ENCODE measurements around the gene FNTB. TPM values are rescaled to one million over a fixed set of nuclear protein-coding genes. Genes with fewer than 3 reads are reported as not detected.

FNTB gene
- total RNA-seq, 1 donor from 2014 or later, result 16.9 TPM

GRCh38 chr14:65073605-65074201 is 87.0 kb downstream of the FNTB start:
- peaks cover 21% of the 10 kb centered on the region for H3K4me1 Mint-ChIP-seq (ENCODE audit: unreplicated experiment)
- no peak for TF ChIP-seq CTCF (IDR thresholded peaks at IDR 0.05; ENCODE audit: unreplicated experiment)
- no peaks in the 10 kb centered on the region for H3K27me3 Mint-ChIP-seq (ENCODE audit: unreplicated experiment)
- peak overlapping the region; percentile 12 for H3K4me3 Mint-ChIP-seq (ENCODE audit: unreplicated experiment)
- peak overlapping the region; percentile 49 for H3K27ac Mint-ChIP-seq (ENCODE audit: unreplicated experiment)
- peaks cover 34% of the 10 kb centered on the region for H3K36me3 Mint-ChIP-seq (ENCODE audit: low read depth, unreplicated experiment)
- no peak for DNase-seq (ENCODE audit: low spot score)
- H3K9me3 Mint-ChIP-seq (ENCODE audit: unreplicated experiment), result no peaks in the 10 kb centered on the region

GRCh38 chr14:65074449-65075150 is 87.9 kb downstream of the FNTB start:
- H3K27me3 Mint-ChIP-seq (ENCODE audit: unreplicated experiment), result no peaks in the 10 kb centered on the region
- H3K36me3 Mint-ChIP-seq (ENCODE audit: low read depth, unreplicated experiment), result peaks cover 38% of the 10 kb centered on the region
- no peak for DNase-seq (ENCODE audit: low spot score)
- TF ChIP-seq CTCF (IDR thresholded peaks at IDR 0.05; ENCODE audit: unreplicated experiment), result no peak
- H3K9me3 Mint-ChIP-seq (ENCODE audit: unreplicated experiment), result no peaks in the 10 kb centered on the region
- H3K4me3 Mint-ChIP-seq (ENCODE audit: unreplicated experiment), result no peak overlapping the region
- H3K27ac Mint-ChIP-seq (ENCODE audit: unreplicated experiment), result peak overlapping the region; percentile 25
- H3K4me1 Mint-ChIP-seq (ENCODE audit: unreplicated experiment), result peaks cover 29% of the 10 kb centered on the region

DNA sequence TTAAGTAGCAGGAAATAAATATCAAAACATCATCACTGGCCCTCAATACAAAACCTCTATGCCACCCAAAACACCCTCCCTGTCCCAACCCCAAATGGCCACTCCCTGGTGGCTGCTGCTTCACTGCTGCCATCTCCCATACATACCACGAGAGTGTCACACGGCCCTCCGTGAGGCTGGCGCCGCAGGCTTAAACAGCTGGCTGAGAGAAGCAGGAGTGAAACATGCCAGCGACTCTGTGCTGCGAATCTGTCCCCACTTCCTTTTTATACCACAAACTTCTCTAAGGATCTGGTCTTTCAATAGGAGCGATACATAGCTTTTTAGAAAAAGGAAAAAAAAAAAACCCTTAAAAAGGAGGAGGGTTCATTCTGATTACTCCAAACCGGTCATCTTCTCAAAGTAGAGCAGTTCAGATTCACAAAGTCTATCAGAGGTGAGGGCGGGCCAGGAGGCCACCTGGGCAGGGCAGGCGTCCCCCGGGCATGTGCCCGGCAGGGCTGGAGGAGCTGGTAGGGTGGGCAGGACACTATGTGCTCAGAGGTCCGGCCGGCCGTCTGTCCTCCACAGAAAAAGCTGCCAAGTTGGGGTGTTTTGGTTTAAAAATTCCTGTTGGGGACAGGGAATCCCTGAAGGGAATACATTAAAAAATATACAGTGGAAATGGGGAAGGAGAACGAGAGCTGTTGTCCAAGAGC is 89.1 kb downstream of the FNTB start:
- peaks cover 36% of the 10 kb centered on the region for H3K4me1 Mint-ChIP-seq (ENCODE audit: unreplicated experiment)
- H3K36me3 Mint-ChIP-seq (ENCODE audit: low read depth, unreplicated experiment), result peaks cover 45% of the 10 kb centered on the region
- H3K27me3 Mint-ChIP-seq (ENCODE audit: unreplicated experiment), result no peaks in the 10 kb centered on the region
- DNase-seq (ENCODE audit: low spot score), result no peak
- no peaks in the 10 kb centered on the region for H3K9me3 Mint-ChIP-seq (ENCODE audit: unreplicated experiment)
- no peak for TF ChIP-seq CTCF (IDR thresholded peaks at IDR 0.05; ENCODE audit: unreplicated experiment)
- no peak overlapping the region for H3K4me3 Mint-ChIP-seq (ENCODE audit: unreplicated experiment)
- H3K27ac Mint-ChIP-seq (ENCODE audit: unreplicated experiment), result no peak overlapping the region

DNA sequence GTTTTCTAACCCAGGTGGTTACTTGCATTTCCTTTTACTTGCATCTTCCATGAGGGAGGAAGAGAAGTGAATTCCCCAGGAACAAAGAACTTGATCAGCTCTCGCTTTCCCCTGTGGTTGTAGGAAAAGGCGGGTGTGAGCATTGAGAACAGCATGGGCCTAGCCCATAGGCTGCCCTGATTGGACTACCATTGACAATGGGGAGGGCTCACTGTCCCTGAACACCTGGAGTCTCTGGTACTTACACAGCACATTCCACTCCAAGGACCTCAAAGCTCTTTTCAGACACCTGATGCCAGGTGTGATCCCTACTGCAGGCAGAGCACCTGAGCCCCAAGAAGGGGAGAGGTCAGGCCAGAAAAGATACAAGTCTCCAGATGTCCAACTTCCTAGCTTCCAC is 90.6 kb downstream of the FNTB start:
- H3K4me3 Mint-ChIP-seq (ENCODE audit: unreplicated experiment), result no peak overlapping the region
- no peak for DNase-seq (ENCODE audit: low spot score)
- no peaks in the 10 kb centered on the region for H3K27me3 Mint-ChIP-seq (ENCODE audit: unreplicated experiment)
- no peak for TF ChIP-seq CTCF (IDR thresholded peaks at IDR 0.05; ENCODE audit: unreplicated experiment)
- peaks cover 40% of the 10 kb centered on the region for H3K4me1 Mint-ChIP-seq (ENCODE audit: unreplicated experiment)
- no peak overlapping the region for H3K27ac Mint-ChIP-seq (ENCODE audit: unreplicated experiment)
- H3K9me3 Mint-ChIP-seq (ENCODE audit: unreplicated experiment), result no peaks in the 10 kb centered on the region
- H3K36me3 Mint-ChIP-seq (ENCODE audit: low read depth, unreplicated experiment), result peaks cover 50% of the 10 kb centered on the region

GRCh38 chr14:65079201-65079600 is 92.5 kb downstream of the FNTB start:
- no peak for TF ChIP-seq CTCF (IDR thresholded peaks at IDR 0.05; ENCODE audit: unreplicated experiment)
- H3K4me3 Mint-ChIP-seq (ENCODE audit: unreplicated experiment), result peak overlapping the region; percentile 22
- H3K36me3 Mint-ChIP-seq (ENCODE audit: low read depth, unreplicated experiment), result peaks cover 46% of the 10 kb centered on the region
- no peaks in the 10 kb centered on the region for H3K27me3 Mint-ChIP-seq (ENCODE audit: unreplicated experiment)
- H3K9me3 Mint-ChIP-seq (ENCODE audit: unreplicated experiment), result no peaks in the 10 kb centered on the region
- DNase-seq (ENCODE audit: low spot score), result no peak
- peaks cover 33% of the 10 kb centered on the region for H3K4me1 Mint-ChIP-seq (ENCODE audit: unreplicated experiment)
- H3K27ac Mint-ChIP-seq (ENCODE audit: unreplicated experiment), result peak overlapping the region; percentile 28

All from endothelial cell (in vitro differentiated cells).